ENCODE results near the gene HS3ST5.
"Not testable (repeated sequence)": the region's sequence is repeated elsewhere in the genome, so short reads cannot be mapped to it uniquely, and the experiment has no call there.

The HS3ST5 gene

DNA sequence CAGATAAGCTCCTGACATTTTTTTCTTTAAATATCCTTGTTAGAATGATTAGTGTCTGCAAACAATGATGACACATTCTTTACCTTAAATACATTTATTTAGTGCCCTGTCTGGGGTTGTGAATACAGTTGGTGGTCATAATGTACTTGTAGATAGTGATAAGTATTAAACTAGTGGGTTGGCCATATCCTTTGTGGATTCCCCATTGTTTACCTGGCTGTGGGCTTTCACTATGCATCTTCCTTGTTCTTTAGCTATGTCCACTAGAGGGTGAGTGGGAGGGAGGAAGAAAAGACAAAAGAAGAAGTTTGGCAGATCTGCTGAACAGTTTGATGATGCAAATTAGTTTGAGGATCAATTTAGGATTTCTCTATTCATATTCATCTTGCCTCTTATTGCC, 15.7 kb downstream of the HS3ST5 start:
- no peak for DNase-seq

GRCh38 chr6:114323784-114324183, 19.0 kb downstream of the HS3ST5 start:
- no peak for DNase-seq

- no peak for DNase-seq
These were observed 23.1 kb downstream of the HS3ST5 start for GRCh38 chr6:114319749-114320148.

GRCh38 chr6:114315831-114316595, 26.8 kb downstream of the HS3ST5 start:
- DNase-seq: no peak

- DNase-seq: not testable (repeated sequence)
These were observed 29.0 kb downstream of the HS3ST5 start for GRCh38 chr6:114313816-114314215.

- no peak for DNase-seq
These were observed 29.9 kb downstream of the HS3ST5 start for GRCh38 chr6:114312931-114313330.

GRCh38 chr6:114310053-114310452, 32.8 kb downstream of the HS3ST5 start:
- no peak for DNase-seq

DNA sequence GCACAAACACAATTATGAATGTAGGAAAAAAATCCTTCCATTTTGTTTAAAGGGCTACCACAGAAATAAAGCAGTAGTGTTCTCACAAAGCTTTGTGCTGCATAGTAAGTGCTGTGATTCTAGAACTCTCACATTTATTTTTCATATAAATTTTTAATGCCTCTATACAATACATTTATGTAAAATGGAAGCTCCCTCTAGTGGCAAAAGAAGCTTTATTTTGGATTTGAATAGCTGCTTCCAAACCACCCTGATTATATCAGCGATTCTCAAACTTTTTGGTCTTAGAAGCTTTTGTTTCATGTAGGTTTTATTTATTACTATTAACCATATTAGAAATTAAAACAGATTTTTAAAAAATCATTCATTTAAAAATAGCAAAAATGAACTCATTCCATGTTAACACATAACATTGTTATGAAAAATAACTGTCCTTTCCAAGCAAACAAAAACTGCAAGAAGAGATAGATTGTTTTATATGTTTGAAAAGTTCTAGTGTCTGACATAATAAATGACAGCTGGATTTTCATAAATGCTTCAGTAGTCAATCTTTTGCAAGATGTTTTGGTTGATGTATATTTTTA, 38.4 kb downstream of the HS3ST5 start:
- no peak for DNase-seq

DNA sequence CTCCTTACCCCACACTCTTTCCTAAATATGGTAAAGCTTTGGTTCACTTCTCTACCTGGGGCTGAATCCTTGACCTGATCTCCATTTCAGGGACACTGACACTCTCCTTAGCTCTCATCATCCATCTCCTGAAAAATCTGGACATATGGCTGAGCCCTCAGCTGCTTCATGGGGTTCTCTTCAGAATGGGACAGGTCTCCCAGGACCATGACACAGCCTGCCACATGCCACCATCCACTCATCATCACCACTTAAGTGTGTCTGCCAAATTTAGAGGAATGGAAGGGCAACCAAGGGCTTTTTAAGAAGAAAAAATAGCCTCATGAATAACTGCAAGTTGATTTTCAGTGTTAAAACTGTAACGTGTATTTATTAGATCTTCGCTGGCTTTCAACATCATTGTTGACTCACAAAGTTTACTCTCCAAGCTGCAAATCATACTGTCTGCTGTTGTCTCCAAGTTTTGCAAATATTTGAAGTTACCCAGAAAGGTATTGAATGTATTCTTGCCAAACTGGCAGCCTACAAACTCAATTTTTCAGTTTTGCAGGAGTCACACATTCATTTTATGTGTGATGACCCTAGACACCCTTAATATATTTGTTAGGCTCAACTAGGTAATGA, 41.1 kb downstream of the HS3ST5 start:
- no peak for DNase-seq

- DNase-seq: no peak
These were observed 45.7 kb downstream of the HS3ST5 start for GRCh38 chr6:114297135-114297534.

GRCh38 chr6:114292431-114292830, 50.4 kb downstream of the HS3ST5 start:
- no peak for DNase-seq

DNA sequence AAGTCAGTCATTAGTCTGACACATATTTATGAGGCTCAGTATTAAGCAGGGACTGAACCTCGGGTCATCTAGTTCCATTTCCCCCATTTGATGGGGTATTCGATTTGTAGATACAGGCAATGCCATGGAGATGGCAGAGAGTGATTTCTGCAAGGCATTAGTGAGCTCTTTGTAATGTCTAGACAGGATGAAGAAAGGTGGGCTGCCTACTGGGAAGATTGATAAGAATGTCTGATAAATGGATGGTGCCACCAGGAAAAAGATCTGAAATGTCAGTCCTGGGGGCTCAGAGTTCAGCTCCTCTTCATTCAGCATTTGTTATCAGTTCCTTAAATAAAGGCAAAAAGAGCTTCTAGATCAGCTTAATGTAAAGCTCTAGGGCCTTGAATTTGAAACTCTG, 51.4 kb downstream of the HS3ST5 start:
- DNase-seq: no peak

GRCh38 chr6:114290864-114291263, 52.0 kb downstream of the HS3ST5 start:
- no peak for DNase-seq

GRCh38 chr6:114288701-114289495, 53.9 kb downstream of the HS3ST5 start:
- no peak for DNase-seq

- no peak for DNase-seq
These were observed 55.4 kb downstream of the HS3ST5 start for GRCh38 chr6:114287461-114287860.

DNA sequence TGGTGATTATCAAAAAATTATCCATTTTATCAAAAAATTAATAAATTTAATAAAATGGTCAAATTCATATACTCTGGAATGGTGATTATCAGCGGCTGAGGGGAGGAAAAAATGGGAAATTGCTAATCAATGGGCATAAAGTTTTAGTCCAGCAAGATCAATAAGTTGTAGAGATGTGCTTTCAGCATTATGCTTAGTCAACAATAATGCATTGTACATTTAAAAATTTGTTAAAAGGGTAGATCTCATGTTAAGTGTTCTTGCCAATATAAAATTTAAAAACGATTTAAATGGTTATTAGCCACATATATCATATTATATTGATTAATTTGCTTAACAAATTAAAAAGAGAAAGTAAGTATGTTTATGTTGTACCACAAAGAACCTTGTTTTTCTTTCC, 56.6 kb downstream of the HS3ST5 start:
- no peak for DNase-seq

GRCh38 chr6:114284281-114284680, 58.5 kb downstream of the HS3ST5 start:
- DNase-seq: no peak

DNA sequence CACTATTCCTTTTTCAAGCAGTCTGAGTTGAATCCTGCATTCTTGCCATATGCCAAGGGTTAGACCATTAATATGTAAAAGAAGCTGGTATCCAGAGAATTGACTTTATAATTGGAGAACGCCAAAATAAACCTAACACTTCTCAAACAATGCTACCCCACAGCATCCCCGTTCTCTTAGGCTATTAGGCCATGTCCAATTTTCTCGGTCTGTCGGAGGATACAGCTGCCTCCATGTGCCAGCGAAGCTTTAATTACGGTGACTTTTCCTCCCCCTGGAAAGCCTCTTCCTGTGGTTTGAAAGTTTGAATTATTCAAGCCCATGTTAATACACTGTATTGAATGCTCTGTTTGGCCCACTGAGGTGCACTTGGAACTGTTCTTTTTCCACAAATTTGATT, 60.5 kb downstream of the HS3ST5 start:
- no peak for DNase-seq

DNA sequence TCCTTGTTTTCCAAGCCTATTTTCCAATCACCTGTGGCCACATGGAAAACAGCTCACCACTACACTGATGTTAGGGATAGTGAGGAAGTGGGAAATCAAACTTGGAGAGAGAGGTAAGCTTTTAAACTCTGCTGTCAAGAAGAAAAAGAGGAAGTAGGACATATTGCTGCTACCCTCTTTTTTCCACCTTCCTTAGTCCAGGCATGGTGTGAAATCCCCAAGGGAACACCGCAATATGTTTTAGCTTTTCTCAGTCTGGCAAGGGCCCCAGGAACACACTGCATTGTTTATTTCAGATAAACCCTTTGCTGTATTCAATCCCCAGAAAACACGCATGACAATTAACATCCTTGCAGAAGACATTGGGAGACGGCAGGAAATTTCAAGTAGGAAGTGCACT, 61.3 kb downstream of the HS3ST5 start:
- no peak for DNase-seq

- no peak for DNase-seq
These were observed 62.4 kb downstream of the HS3ST5 start for GRCh38 chr6:114280239-114280982.

GRCh38 chr6:114277220-114277619, 65.6 kb downstream of the HS3ST5 start:
- no peak for DNase-seq

GRCh38 chr6:114276783-114277182, 66.0 kb downstream of the HS3ST5 start:
- no peak for DNase-seq

GRCh38 chr6:114274836-114275235, 68.0 kb downstream of the HS3ST5 start:
- no peak for DNase-seq
